IPS-NIHi7 (cell line): ENCODE data around the gene NEU4.
"Not testable (repeated sequence)": the region's sequence is repeated elsewhere in the genome, so short reads cannot be mapped to it uniquely, and the experiment has no call there.

Experiments
- DNase-seq: peaks from one replicate; pipeline ENCODE4 v3.0.0; 2012; ENCODE audit warnings: mixed read lengths; ENCODE audit errors: extremely low spot score

The NEU4 gene

DNA sequence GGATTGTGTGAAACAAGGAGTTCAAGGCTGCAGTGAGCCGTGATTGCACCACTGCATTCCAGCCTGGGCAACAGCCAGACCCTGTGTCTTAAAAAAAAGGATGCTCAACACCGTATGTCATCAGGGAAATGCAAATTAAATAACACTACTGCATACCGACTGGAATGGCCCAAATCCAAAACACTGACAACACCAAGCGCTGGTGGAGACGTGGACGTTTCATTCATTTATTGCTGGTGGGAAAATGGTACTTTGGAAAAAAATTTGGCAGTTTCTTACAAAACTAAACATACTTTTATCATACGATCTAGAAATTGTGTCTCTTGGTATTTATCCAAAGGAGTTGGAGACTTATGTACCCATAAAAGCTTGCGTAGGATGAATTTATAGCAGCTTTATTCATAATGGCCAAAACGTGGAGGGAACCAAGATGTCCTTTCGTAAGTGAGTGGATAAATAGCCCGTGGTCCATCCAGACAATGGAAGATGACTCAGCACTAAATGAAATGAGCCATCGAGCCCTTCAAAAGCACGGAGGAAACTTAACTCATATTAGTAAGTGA is 24.2 kb downstream of the NEU4 start:
- no peak for DNase-seq

DNA sequence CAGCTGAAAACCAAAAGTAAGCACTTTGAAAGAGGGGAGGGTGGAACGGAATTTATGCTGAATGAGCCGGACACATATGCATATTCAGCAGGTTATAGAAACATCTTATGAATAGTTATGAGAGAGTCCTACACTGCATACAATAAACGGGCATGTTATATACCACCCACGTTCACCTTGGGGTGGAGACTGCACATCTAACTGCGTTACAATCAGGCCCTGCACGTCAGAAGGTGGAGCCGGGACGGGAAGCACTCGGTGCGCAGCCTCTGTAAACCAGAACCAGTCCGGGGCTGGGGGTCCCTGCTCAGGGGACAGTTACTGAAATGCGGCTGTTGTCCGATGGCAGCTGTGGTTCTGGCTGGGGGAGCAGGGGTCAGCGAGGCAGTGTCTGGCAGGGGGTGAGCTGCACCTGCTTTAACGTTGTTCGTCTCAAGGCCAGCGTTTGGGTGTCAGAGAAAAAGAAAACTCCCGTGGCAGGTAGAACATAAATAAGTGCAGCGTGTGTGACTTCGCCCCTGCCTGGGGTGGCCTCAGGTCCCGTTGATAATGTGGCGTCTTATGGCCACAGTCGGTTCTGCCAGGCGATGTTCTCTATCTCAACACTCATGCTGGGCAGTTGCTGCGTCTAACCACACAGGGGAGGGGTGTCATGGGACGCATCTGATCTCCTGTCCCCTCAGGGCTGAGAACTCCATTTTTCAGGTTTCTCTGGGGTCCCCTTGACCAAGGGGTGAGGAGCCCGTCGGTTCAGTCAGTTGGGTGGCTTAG is 24.9 kb downstream of the NEU4 start:
- not testable (repeated sequence) for DNase-seq

GRCh38 chr2:241834527-241835210 is 25.7 kb downstream of the NEU4 start:
- no peak for DNase-seq

DNA sequence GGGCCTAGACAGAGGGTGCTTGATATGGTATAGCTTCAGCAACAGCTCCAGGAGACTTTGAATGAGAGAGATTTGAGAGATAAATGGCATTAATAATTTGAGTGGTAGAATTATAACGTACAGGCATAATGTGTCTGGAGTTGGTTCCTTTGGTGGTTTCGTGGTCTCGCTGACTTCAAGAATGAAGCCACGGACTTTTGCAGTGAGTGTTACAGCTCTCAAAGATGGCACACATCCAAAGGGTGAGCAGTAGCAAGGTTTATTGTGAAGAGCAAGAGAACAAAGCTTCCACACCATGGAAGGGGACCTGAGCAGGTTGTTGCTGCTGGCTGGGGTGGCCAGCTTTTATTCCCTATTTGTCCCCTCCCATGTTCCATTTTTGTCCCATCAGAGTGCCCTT is 26.6 kb downstream of the NEU4 start:
- no peak for DNase-seq

DNA sequence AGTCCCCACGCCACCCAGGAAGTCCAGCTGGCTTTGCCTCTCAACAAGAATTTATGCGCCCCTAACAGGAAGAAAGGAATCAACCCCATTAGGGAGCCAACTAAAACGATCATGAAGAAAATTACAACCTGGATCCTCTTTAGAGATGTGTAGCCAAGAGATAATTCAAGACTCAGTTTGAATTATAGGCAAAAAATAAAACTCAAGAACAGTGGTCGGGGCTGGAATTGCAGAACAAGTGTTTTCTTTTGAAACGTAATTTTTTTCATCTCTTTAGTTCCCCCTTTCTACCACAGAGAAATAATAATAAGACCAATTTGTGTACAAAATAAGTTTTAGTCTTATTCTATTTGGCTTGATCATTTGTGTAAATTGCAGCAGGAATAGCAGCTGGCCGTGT is 27.3 kb downstream of the NEU4 start:
- no peak for DNase-seq

- DNase-seq: no peak
These were observed 28.4 kb downstream of the NEU4 start for GRCh38 chr2:241837197-241837965.

DNA sequence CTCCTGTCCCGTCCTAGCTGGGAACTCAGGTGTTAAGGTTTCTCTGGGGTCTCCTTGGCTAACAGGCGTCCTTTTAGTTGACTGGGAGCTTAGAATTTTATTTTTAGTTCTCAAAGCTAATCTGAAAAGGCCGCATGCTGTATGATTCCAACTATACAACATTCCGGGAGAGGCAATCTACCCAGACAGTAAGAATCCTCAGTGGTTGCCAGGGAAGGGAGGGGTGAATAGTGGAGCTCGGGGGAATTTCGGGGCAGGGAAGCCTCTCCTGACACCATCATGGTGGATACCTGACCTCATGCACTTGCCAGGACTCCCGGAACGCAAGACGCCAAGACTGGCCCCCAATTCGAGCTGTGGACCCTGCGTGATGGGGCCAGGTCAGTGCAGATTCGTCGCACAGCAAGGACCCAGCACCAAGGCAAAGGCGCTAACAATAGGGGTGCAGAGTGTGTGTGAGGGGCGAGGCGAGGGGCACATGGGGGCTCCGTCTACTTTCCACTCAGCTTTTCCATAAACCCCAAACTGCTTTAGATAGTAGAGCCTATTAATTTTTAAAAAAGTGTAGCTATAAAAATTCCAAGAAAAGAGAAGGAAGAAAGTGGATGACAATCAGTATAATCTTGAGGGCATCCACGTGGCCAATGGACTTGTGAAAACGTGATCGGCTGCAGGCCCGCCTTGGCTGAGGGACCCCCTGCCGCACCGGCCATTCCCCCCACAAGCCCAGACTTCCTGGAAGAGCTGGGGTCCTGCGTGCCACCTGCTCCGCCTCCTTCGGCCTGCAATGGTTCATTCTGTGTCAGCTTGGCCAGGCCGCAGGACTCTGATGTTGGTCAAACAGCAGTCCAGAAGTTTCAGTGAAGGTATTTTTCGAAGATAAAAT is 32.4 kb downstream of the NEU4 start:
- peak; percentile 12 for DNase-seq

DNA sequence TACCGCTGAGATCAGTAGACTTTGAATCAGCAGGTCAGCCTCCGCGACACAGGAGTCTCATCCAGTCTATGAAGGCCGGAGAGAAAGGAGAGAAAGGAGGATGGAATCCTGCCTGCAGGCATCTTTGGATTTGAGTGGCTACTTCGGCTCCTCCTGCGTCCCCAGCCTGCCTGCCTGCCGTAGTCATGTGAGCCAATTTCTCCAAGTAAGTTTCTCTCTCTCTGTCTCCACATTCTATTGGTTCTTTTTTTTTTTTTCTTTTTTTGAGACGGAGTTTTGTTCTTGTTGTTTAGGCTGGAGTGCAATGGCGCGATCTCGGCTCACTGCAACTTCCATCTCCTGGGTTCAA is 33.0 kb downstream of the NEU4 start:
- peak; percentile 15 for DNase-seq

DNA sequence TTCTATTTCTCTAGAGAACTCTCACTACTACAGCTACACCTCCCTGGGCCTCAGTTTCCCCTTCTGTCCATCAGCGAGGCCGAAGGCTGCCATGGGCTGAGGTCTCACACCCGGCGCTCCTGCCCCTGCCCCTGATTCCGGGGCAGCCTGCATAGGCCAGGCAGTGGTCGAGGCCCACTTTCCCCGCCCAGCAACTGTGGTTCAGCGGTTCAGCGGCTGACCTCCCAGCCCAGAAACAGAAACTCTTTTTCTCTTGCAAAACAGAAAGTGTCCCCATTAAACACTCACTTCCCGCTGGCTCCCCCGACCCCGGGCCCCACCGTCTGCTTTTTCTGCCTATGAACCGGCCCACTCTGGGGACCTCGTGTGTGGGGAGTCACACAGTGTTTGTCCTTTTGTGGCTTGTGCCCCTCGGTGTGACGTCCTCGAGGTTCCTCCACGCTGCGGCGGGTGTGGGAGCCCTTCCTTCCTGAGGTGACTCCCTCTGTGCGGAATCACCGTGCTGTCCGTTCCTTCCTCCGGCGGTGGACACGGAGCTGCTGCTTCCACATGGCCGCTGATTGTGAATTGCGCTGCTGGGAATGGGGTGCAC is 33.7 kb downstream of the NEU4 start:
- peak; percentile 23 for DNase-seq

DNA sequence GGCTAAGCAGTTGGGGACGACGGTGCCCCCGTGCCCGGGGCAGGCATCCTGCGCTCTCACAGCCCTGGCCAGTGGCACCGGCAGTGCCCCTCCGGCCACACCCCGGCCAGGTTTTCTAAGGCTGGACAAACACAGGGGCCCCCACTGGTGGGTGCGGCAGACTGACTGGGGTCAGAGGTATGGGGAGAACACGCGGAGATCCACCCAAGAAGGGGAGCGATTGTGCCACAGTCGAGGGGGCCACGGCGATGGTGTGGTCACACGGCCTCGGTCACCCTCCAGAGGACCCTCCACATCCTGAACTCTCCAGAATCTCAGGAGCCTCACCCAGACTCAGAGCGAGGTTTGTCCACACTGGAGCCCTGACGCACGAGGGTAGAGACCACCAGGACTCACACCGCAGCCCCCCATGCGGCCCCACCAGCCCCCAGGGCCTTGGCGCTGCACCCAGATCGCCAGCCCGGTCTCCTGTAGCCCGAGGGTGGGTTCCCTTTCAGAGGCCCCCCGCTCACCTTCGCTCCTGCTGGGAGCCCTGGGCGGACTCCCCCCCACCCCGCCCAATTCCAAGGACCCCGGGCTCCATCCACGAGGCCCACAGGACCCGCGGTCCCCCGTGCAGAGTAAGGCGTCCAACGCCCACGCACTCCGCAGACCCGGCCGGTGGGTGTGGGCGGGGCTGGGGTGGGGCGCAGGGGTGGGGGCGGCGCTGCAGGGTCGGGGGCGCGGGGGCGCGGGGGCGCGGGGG is 34.5 kb downstream of the NEU4 start:
- DNase-seq: peak; percentile 11

DNA sequence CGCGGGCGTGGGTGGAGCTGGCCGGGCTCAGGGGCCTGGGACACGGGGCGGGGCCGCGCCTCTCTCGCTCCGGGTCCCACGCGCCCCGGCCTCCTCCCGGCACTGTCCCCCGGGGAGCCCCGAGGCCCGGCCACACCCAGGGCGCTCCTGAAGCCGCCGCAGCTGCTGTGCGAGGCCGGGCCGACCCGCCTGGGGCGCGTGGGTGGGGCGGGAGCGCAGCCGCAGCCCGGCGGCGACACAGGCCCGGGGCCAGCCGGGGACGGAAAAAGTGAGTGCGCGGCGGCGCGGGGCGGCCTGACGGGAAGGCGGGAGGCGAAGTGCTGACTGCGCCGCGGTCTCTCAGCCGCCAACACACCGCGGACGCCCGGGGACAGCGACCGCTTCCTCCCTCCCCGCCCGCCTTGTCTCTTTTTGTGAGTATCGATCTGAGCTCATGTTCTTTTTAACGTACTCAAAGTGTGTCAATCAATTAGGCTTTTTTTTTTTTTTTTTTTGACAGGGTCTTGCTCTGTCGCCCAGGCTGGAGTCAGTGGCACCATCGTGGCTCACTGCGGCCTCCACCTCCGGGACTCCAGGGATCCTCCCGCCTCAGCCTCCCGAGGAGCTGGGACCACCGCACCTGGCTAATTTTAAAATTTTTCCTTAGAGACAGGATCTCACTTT is 35.2 kb downstream of the NEU4 start:
- peak; percentile 81 for DNase-seq

GRCh38 chr2:241844831-241845578 is 36.0 kb downstream of the NEU4 start:
- DNase-seq: peak; percentile 11

- DNase-seq: no peak
These were observed 37.4 kb downstream of the NEU4 start for GRCh38 chr2:241846406-241846805.

DNA sequence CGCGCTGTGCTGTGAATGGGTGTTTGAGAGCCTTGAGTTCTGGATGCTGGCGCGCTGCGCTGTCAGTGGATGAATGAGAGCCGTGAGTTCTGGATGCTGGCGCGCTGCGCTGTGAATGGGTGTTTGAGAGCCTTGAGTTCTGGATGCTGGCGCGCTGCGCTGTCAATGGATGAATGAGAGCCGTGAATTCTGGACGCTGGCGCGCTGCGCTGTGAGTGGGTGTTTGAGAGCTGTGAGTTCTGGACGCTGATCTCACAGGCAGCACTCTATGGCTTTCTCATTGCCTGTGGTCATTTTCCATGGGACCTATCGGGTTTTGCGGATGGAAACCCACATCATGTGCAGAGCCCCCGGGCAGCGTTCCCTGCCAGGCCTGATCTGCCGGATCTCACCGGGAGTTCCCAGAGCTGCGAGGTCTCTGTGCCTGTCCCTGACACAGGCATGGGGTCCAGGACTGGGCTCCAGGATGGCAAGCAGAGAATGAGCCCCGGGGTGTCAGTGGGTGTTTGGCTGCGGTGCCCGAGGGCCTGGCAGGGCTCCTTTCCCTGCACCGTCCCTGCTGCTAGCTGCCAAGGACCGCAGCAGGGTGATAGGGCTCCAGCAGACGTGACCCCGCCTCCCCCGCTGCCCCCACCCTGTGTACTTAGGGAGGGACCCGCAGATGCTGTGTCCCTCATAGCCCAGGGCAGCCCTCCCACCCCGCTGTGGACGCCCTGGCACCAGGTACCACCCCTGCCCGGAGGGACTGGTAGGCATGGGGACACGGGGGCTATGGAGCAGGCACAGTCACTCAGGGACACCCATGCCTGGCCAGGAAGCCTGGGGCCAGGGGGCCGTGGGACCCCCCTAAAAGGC is 40.0 kb downstream of the NEU4 start:
- DNase-seq: no peak

GRCh38 chr2:241849616-241850543 is 40.9 kb downstream of the NEU4 start:
- DNase-seq: peak; percentile 17

- peak; percentile 11 for DNase-seq
These were observed 41.7 kb downstream of the NEU4 start for GRCh38 chr2:241850544-241851324.
